ENCODE data around the gene HRCT1.

GRCh38 chr9:35932735-35933134 lies 26.7 kb downstream of the HRCT1 start:
- TF ChIP-seq CTCF (conservative IDR thresholded peaks at IDR 0.05; ENCODE audit: low read depth in 2 of 2) (no peak), REST (IDR thresholded peaks at IDR 0.05; ENCODE audit: unreplicated experiment) (no peak), STAT1 (IDR thresholded peaks at IDR 0.05; ENCODE audit: unreplicated experiment) (no peak), NANOG (IDR thresholded peaks at IDR 0.05; ENCODE audit: borderline replicate concordance) (no peak), POLR2AphosphoS5 (IDR thresholded peaks at IDR 0.05; ENCODE audit: low read depth) (no peak), EZH2 (IDR thresholded peaks at IDR 0.05; ENCODE audit: low read depth, unreplicated experiment) (no peak)
